Measurements from ENCODE around the gene KLHL40. TPM values are rescaled to one million over a fixed set of nuclear protein-coding genes. Genes with fewer than 3 reads are reported as not detected.

Gene KLHL40
- total RNA-seq, 1 donor from 2014 or later, result not detected

- intact Hi-C loops (cut with micrococcal nuclease), result no loop called here
- POLR2A ChIA-PET, result no interaction called here
Measured at GRCh38 chr3:42696356-42697288, 11.3 kb downstream of the KLHL40 start.

GRCh38 chr3:42697289-42698051 lies 12.1 kb downstream of the KLHL40 start:
- H3K36me3 Mint-ChIP-seq (ENCODE audit: low read depth), result no peaks in the 10 kb centered on the region
- H3K27ac Mint-ChIP-seq, result no peak overlapping the region
- DNase-seq (no peak), ATAC-seq (ENCODE audit: low read depth) (no peak)
- no peak overlapping the region for H3K4me3 Mint-ChIP-seq
- POLR2A ChIA-PET, result no interaction called here
- TF ChIP-seq CTCF (IDR thresholded peaks at IDR 0.05), result no peak
- intact Hi-C loops (cut with micrococcal nuclease), result no loop called here
- H3K4me1 Mint-ChIP-seq, result no peaks in the 10 kb centered on the region
- H3K9me3 Mint-ChIP-seq, result no peaks in the 10 kb centered on the region
- CTCF ChIA-PET, result no interaction called here
- H3K27me3 Mint-ChIP-seq, result peaks cover 11% of the 10 kb centered on the region

More at GRCh38 chr3:42696356-42697288, 11.3 kb downstream of the KLHL40 start:
- H3K4me3 Mint-ChIP-seq, result no peak overlapping the region
- no peak for ATAC-seq (ENCODE audit: low read depth)
- H3K4me1 Mint-ChIP-seq, result no peaks in the 10 kb centered on the region
- CTCF ChIA-PET, result no interaction called here
- peaks cover 11% of the 10 kb centered on the region for H3K27me3 Mint-ChIP-seq
- no peak for TF ChIP-seq CTCF (IDR thresholded peaks at IDR 0.05)
- H3K27ac Mint-ChIP-seq, result no peak overlapping the region
- DNase-seq, result no peak
- no peaks in the 10 kb centered on the region for H3K36me3 Mint-ChIP-seq (ENCODE audit: low read depth)
- no peaks in the 10 kb centered on the region for H3K9me3 Mint-ChIP-seq

GRCh38 chr3:42698216-42698910 lies 13.0 kb downstream of the KLHL40 start:
- ATAC-seq (ENCODE audit: low read depth) (no peak), DNase-seq (no peak)
- ChIA-PET POLR2A (no interaction called here), CTCF (no interaction called here)
- TF ChIP-seq CTCF (IDR thresholded peaks at IDR 0.05), result no peak
- Mint-ChIP-seq H3K9me3 (no peaks in the 10 kb centered on the region), H3K4me1 (no peaks in the 10 kb centered on the region), H3K36me3 (ENCODE audit: low read depth) (no peaks in the 10 kb centered on the region), H3K27me3 (peaks cover 15% of the 10 kb centered on the region), H3K27ac (no peak overlapping the region), H3K4me3 (no peak overlapping the region)
- intact Hi-C loops (cut with micrococcal nuclease), result no loop called here

- no peak for TF ChIP-seq CTCF (IDR thresholded peaks at IDR 0.05)
- ChIA-PET POLR2A (no interaction called here), CTCF (no interaction called here)
- Mint-ChIP-seq H3K36me3 (ENCODE audit: low read depth) (no peaks in the 10 kb centered on the region), H3K4me3 (no peak overlapping the region), H3K27ac (no peak overlapping the region), H3K4me1 (no peaks in the 10 kb centered on the region), H3K9me3 (no peaks in the 10 kb centered on the region), H3K27me3 (peaks cover 17% of the 10 kb centered on the region)
- intact Hi-C loops (cut with micrococcal nuclease), result no loop called here
- DNase-seq, result no peak
- ATAC-seq (ENCODE audit: low read depth), result no peak
Measured at GRCh38 chr3:42698911-42699230, 13.5 kb downstream of the KLHL40 start.

GRCh38 chr3:42699511-42699971 lies 14.2 kb downstream of the KLHL40 start:
- ChIA-PET POLR2A (no interaction called here), CTCF (no interaction called here)
- Mint-ChIP-seq H3K4me1 (no peaks in the 10 kb centered on the region), H3K27me3 (peaks cover 17% of the 10 kb centered on the region), H3K27ac (no peak overlapping the region), H3K36me3 (ENCODE audit: low read depth) (no peaks in the 10 kb centered on the region), H3K9me3 (no peaks in the 10 kb centered on the region), H3K4me3 (no peak overlapping the region)
- TF ChIP-seq CTCF (IDR thresholded peaks at IDR 0.05), result no peak
- intact Hi-C loops (cut with micrococcal nuclease), result no loop called here
- ATAC-seq (ENCODE audit: low read depth), result no peak
- no peak for DNase-seq
